Upper lobe of left lung (tissue), 6 donors: ENCODE measurements around the gene PRSS21. TPM values are rescaled to one million over a fixed set of nuclear protein-coding genes. Genes with fewer than 3 reads are reported as not detected.
A peak's percentile ranks its signal among the peaks of the same experiment; 100 is the strongest.

Source experiments
- ATAC-seq, 2 donors: fragments of 200-7000 bp; cut with Tn5 transposase; one replicate each; pipeline ENCODE4 v1.9.1; 2022; ENCODE audit warnings: mild to moderate bottlenecking in 2 of 2, moderate library complexity in 2 of 2; ENCODE audit not compliant: low FRiP score in 2 of 2
- DNase-seq, 2 donors: peaks; one replicate each; pipeline ENCODE4 v3.0.0-alpha.2; 2019 to 2020
- H3K27ac ChIP-seq, 4 donors: fragments of 200-600 bp; sonication (generic); one replicate each; pipeline ENCODE4 v1.5.1; 2016 to 2019
- H3K27me3 ChIP-seq, 4 donors: fragments of 200-600 bp; sonication (generic); one replicate each; pipeline ENCODE4 v1.5.1; 2017 to 2019
- H3K36me3 ChIP-seq, 4 donors: fragments of 200-600 bp; sonication (generic); one replicate each; pipeline ENCODE4 v1.5.1; 2016 to 2019
- H3K4me1 ChIP-seq, 4 donors: fragments of 200-600 bp; sonication (generic); one replicate each; pipeline ENCODE4 v1.5.1; 2018 to 2019
- H3K4me3 ChIP-seq, 4 donors: fragments of 200-600 bp; sonication (generic); one replicate each; pipeline ENCODE4 v1.5.1; 2017 to 2019; ENCODE audit warnings: mild to moderate bottlenecking in 2 of 4, moderate library complexity in 1 of 4
- H3K9me3 ChIP-seq, 4 donors: fragments of 200-600 bp; sonication (generic); one replicate each; pipeline ENCODE4 v1.5.1; 2018 to 2019
- EP300 ChIP-seq, 4 donors: sonication (generic); formaldehyde crosslinking; IDR thresholded peaks; one replicate each; pipeline ENCODE4 v1.5.1; 2017; ENCODE audit warnings: antibody characterized with exemption in 4 of 4, control low read depth in 2 of 4
- POLR2A ChIP-seq, 4 donors: fragments of 450-650 bp; IDR thresholded peaks; one replicate each; pipeline ENCODE4 v1.5.1; 2016 to 2017; ENCODE audit warnings: antibody characterized with exemption in 4 of 4, mild to moderate bottlenecking in 2 of 4
- POLR2AphosphoS5 ChIP-seq, 2 donors: sonication (generic); formaldehyde crosslinking; IDR thresholded peaks; one replicate each; pipeline ENCODE4 v1.5.1; 2017; ENCODE audit warnings: antibody characterized with exemption in 2 of 2
- WGBS, 2 donors: methylation state at CpG; one replicate each; pipeline ENCODE4 v1.1.5; 2017 to 2018; 5-methylcytosine and 5-hydroxymethylcytosine counted together
- total RNA-seq, 6 donors: library from RNA; depleted of rRNA in 4 of 6; stranded (reverse); fragments of >200 nt in 4 of 6; gene quantifications; one replicate each; pipeline versions ENCODE4 v1.1.0 to v1.2.1, GENCODE V29; 2016 to 2021
- TF ChIP-seq, protein P1 (sequence below), 6 experiments: fragments of 450-650 bp in 4 of 6; fragments of 200-600 bp in 2 of 6; sonication (generic) in 2 of 6; IDR thresholded peaks; one replicate each; pipeline ENCODE4 v1.5.1; 2016 to 2019; ENCODE audit warnings: antibody characterized with exemption in 6 of 6
- donor health status: DM: no; HTN: no; CAD: no; lungs with moderate emphysema.
- donor health status: DM: no; HTN: yes; CAD: no; lungs with severe emphysema.

PRSS21 gene
- total RNA-seq, 6 donors from 2014 or later: 1.2 to 16.2 (median 14.5) TPM; not detected in 1

DNA sequence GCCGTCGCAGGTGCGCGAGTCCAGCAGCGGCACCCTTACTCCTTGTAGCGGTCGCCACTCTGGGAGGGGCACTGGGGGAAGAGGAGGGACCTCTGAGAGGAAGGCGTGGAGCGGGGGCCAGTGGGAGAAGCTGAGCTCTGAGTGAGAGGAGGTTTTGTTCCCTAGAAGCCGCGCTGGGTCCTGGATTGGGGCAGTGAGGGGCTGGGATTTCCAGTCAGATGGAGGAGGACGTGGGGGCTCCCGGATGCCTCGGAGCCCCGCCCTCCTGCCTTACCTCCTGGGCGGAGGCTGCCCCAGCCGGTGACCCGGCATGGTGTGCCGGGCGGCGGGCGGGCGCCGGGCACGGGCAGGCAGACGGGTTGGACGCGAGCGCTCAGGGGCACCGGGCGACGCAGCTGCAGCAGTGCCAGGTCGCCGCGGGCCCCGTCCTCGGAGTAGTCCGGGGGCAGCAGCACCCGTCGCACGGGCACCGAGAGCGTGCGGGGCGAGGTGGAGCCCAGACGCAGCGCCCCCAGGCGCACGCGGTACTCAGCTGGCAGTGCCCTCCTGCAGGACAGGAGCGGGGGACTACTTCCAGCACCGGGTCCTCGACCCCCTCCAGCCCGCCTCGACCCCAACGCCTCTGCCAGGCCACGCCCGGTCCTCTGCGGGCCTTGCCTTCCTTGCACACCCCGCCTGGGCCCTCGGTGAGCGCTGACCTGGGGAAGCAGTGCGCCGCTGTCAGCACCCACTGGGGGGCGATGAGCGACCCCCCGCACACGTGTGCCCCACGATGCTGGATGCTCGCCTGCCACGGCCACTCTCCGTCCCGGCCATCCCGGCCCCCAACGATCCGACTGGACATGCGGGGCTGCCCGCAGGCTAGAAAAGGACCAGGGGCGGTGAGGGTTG is 31.7 kb upstream of the PRSS21 start:
- Histone ChIP-seq H3K27ac (no peak overlapping the region), H3K36me3 (no peaks in the 10 kb centered on the region), H3K4me1 (peaks cover 4 to 15% (median 11%) of the 10 kb centered on the region in 4 donors), H3K4me3 (peak overlapping the region in 3 of 4 donors; percentile 38 to 52 (median 40)), H3K27me3 (peaks cover 0 to 25% (median 15%) of the 10 kb centered on the region in 4 donors), H3K9me3 (no peaks in the 10 kb centered on the region)
- DNase-seq (peak; percentile 20 to 86), ATAC-seq (peak in 1 of 2 donors; percentile 47)
- TF ChIP-seq, protein P1, sequence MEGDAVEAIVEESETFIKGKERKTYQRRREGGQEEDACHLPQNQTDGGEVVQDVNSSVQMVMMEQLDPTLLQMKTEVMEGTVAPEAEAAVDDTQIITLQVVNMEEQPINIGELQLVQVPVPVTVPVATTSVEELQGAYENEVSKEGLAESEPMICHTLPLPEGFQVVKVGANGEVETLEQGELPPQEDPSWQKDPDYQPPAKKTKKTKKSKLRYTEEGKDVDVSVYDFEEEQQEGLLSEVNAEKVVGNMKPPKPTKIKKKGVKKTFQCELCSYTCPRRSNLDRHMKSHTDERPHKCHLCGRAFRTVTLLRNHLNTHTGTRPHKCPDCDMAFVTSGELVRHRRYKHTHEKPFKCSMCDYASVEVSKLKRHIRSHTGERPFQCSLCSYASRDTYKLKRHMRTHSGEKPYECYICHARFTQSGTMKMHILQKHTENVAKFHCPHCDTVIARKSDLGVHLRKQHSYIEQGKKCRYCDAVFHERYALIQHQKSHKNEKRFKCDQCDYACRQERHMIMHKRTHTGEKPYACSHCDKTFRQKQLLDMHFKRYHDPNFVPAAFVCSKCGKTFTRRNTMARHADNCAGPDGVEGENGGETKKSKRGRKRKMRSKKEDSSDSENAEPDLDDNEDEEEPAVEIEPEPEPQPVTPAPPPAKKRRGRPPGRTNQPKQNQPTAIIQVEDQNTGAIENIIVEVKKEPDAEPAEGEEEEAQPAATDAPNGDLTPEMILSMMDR (IDR thresholded peaks at IDR 0.05): peak in 3 of 6 experiments; percentile 18 to 28 (median 26)
- no peak for TF ChIP-seq EP300 (IDR thresholded peaks at IDR 0.05)
- 6 to 14% methylated on average over 24 to 31 of the region's 79 CpGs for WGBS, 2 donors

DNA sequence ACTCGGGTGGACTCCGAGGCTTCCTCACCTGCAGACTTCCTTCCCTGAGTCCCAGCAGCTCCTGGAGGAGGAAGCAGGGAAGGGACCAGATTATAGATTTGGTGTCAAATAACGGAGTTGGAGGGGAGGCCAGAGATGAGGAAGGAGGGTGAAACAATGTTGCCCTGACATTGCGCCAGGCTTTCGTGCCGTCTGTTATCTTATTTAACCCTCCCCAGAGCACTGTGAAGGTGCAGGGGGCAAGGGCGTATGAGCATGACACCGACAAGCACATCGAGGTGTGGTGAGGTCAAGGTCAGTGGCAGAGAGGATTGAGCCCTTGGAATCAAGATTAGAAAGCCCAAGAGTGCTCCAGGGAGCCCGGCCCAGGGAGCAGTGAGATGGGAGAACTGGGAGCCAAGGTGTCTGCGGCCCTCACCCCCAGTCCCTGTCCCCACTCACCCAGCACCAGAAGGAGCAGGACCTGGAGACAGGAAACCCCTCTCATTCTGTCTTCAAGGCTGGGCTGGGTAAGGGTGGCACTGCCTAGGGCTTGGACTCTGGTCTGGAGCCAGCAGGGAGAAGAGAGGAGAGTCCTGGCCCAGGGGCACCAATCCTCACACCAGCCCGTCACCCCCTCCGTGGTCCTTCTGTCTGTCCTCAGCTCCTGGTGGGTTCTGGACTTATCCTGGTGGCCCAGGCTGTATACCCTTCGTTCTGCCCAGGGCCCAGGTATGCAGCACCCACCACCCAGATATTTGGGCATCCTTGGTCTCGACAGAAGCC is 30.8 kb upstream of the PRSS21 start:
- Histone ChIP-seq H3K36me3 (no peaks in the 10 kb centered on the region), H3K27me3 (peaks cover 0 to 25% (median 15%) of the 10 kb centered on the region in 4 donors), H3K4me1 (peaks cover 4 to 15% (median 11%) of the 10 kb centered on the region in 4 donors), H3K27ac (no peak overlapping the region), H3K9me3 (no peaks in the 10 kb centered on the region), H3K4me3 (no peak overlapping the region)
- ATAC-seq (no peak), DNase-seq (no peak)
- 38 to 55% methylated on average over 11 to 15 of the region's 15 CpGs for WGBS, 2 donors
- TF ChIP-seq, protein P1 (IDR thresholded peaks at IDR 0.05): no peak
- no peak for TF ChIP-seq POLR2AphosphoS5 (IDR thresholded peaks at IDR 0.05)
- no peak for TF ChIP-seq EP300 (IDR thresholded peaks at IDR 0.05)
- TF ChIP-seq POLR2A (IDR thresholded peaks at IDR 0.05): no peak

DNA sequence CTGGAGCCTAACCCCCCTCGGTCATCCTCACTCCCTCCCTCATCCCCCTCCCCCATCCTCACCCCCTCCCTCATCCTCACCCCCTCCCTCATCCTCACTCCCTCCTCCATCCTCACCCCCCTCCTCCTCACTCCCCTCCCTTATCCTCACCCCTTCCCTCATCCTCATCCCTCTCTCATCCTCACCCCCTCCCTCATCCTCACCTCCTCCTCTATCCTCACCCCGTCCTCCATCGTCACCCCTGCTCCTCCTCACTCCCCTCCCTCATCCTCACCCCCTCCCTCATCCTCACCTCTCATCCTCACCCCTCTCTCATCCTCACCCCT is 30.2 kb upstream of the PRSS21 start:
- peaks cover 4 to 15% (median 11%) of the 10 kb centered on the region in 4 donors for H3K4me1 ChIP-seq
- TF ChIP-seq, protein P1 (IDR thresholded peaks at IDR 0.05): no peak
- TF ChIP-seq POLR2AphosphoS5 (IDR thresholded peaks at IDR 0.05) (no peak), EP300 (IDR thresholded peaks at IDR 0.05) (no peak), POLR2A (IDR thresholded peaks at IDR 0.05) (no peak)
- 59 to 67% methylated on average over 3 of the region's 3 CpGs for WGBS, 2 donors
- no peaks in the 10 kb centered on the region for H3K36me3 ChIP-seq
- ATAC-seq (no peak), DNase-seq (no peak)
- peaks cover 0 to 25% (median 15%) of the 10 kb centered on the region in 4 donors for H3K27me3 ChIP-seq
- no peak overlapping the region for H3K27ac ChIP-seq
- no peak overlapping the region for H3K4me3 ChIP-seq
- no peaks in the 10 kb centered on the region for H3K9me3 ChIP-seq

DNA sequence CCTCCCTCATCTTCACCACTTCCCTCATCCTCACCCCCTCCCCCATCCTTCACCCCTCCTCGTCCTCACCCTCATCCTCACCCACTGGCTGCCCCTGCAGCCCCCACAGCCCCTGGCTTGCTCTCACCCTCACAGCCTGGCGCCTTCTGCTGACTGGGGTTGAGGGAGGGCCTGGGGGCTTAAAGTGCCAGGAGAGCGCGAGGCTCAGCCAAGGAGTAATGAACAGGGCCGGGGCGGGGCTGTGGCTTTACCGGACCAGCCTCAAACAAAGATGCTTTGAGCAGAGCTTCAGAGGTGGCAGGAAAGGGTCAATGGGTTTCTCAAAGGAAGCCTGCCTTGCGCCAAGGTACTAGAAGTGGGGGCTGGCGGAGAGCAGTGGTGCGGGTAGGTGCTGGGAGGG is 29.6 kb upstream of the PRSS21 start, which contains the start of gene PRSS33:
Gene PRSS33, minus strand, starts transcription at position 155 of the 400 bp plus-strand sequence. CDS start 1,013 bp downstream, outside the sequence.
- ATAC-seq (no peak), DNase-seq (no peak)
- Histone ChIP-seq H3K9me3 (no peaks in the 10 kb centered on the region), H3K4me1 (peaks cover 4 to 15% (median 11%) of the 10 kb centered on the region in 4 donors), H3K4me3 (no peak within 1 kb of the TSS), H3K27ac (no peak within 1 kb of the TSS), H3K27me3 (peaks cover 0 to 25% (median 15%) of the 10 kb centered on the region in 4 donors), H3K36me3 (no peaks in the 10 kb centered on the region)
- no peak for TF ChIP-seq POLR2A (IDR thresholded peaks at IDR 0.05)
- TF ChIP-seq EP300 (IDR thresholded peaks at IDR 0.05): no peak
- TF ChIP-seq, protein P1 (IDR thresholded peaks at IDR 0.05): no peak
- TF ChIP-seq POLR2AphosphoS5 (IDR thresholded peaks at IDR 0.05): no peak
- 22 to 36% methylated on average over 8 to 9 of the region's 10 CpGs for WGBS, 2 donors
